Epithelial cell of proximal tubule (primary cell): ENCODE results near the gene SPTLC1. TPM values are rescaled to one million over a fixed set of nuclear protein-coding genes. Genes with fewer than 3 reads are reported as not detected.
"Not testable (repeated sequence)": the region's sequence is repeated elsewhere in the genome, so short reads cannot be mapped to it uniquely, and the experiment has no call there.

Source experiments
- DNase-seq: peaks from one replicate; pipeline ENCODE4 v3.0.0-alpha.2; 2011; ENCODE audit warnings: low read depth
- H3K4me3 ChIP-seq: 2 replicates; pipeline ENCODE4 v1.5.1; 2011; ENCODE audit warnings: low read depth, mild to moderate bottlenecking, low read length
- CTCF ChIP-seq: conservative IDR thresholded peaks from 2 replicates; pipeline ENCODE4 v1.5.1; 2012; ENCODE audit warnings: low read depth, mild to moderate bottlenecking, low read length
- total RNA-seq: library from RNA; depleted of rRNA; stranded (reverse); fragments of >200 nt; gene quantifications from 2 replicates; pipeline ENCODE4 v1.2.3, GENCODE V29; 2015

SPTLC1 gene
- total RNA-seq, 1 donor from 2014 or later = 84.4 TPM

GRCh38 chr9:92136184-92136858 lies 21.1 kb upstream of the SPTLC1 start:
- no peak for TF ChIP-seq CTCF
- H3K4me3 ChIP-seq = no peak overlapping the region
- no peak for DNase-seq

- H3K4me3 ChIP-seq = no peak overlapping the region
- TF ChIP-seq CTCF = no peak
- no peak for DNase-seq
Observed at GRCh38 chr9:92135576-92135975, 20.4 kb upstream of the SPTLC1 start.

GRCh38 chr9:92133949-92134604 lies 18.9 kb upstream of the SPTLC1 start:
- peak overlapping the region; percentile 37 for H3K4me3 ChIP-seq
- peak; percentile 89 for TF ChIP-seq CTCF
- DNase-seq = peak; percentile 32

GRCh38 chr9:92132913-92133312 lies 17.7 kb upstream of the SPTLC1 start:
- not testable (repeated sequence) for DNase-seq, H3K4me3 ChIP-seq

GRCh38 chr9:92132501-92132900 lies 17.3 kb upstream of the SPTLC1 start:
- no peak for TF ChIP-seq CTCF
- H3K4me3 ChIP-seq = no peak overlapping the region
- no peak for DNase-seq

- no peak overlapping the region for H3K4me3 ChIP-seq
- TF ChIP-seq CTCF = no peak
- DNase-seq = no peak
Observed at GRCh38 chr9:92122800-92123199, 7.6 kb upstream of the SPTLC1 start.

GRCh38 chr9:92122061-92122460 lies 6.8 kb upstream of the SPTLC1 start:
- DNase-seq = no peak
- no peak for TF ChIP-seq CTCF
- H3K4me3 ChIP-seq = no peak overlapping the region
